Measurements from ENCODE around the gene CKB.

GRCh38 chr14:103535891-103536565, 13.4 kb upstream of the CKB start:
- TF ChIP-seq ESRRG (CRISPR knock-in tag; IDR thresholded peaks at IDR 0.05) (no peak), TSHZ2 (CRISPR knock-in tag; IDR thresholded peaks at IDR 0.05) (no peak), ZC3H10 (CRISPR knock-in tag; IDR thresholded peaks at IDR 0.05) (no peak), CREB5 (CRISPR knock-in tag; IDR thresholded peaks at IDR 0.05; ENCODE audit: low read depth) (no peak), PATZ1 (CRISPR knock-in tag; IDR thresholded peaks at IDR 0.05; ENCODE audit: borderline replicate concordance) (no peak), CSRNP3 (CRISPR knock-in tag; IDR thresholded peaks at IDR 0.05) (no peak)

All from SK-N-SH treated with all-trans-retinoic acid at 6 μM for 48 hours (cell line).